Measurements from ENCODE around the gene PLXNA3. TPM values are rescaled to one million over a fixed set of nuclear protein-coding genes. Genes with fewer than 3 reads are reported as not detected.

PLXNA3 gene
- polyA plus RNA-seq, 2 donors = 4.3 to 19.0 TPM

GRCh38 chrX:154472685-154473632 is 14.9 kb downstream of the PLXNA3 start:
- Histone ChIP-seq H3K9me3 (ENCODE audit: control insufficient read depth in 2 of 2, insufficient read depth in 1 of 2, low read depth in 1 of 2, low read length in 1 of 2) (peaks cover 0 to 2% of the 10 kb centered on the region in 2 donors), H3K4me1 (ENCODE audit: control insufficient read depth in 2 of 2, insufficient read depth in 2 of 2, low read length in 1 of 2) (no peaks in the 10 kb centered on the region), H3K27me3 (ENCODE audit: control insufficient read depth in 1 of 2, insufficient read depth in 2 of 2, low read length in 2 of 2) (no peaks in the 10 kb centered on the region), H3K27ac (ENCODE audit: low read depth in 2 of 2, low read length in 1 of 2) (no peak overlapping the region), H3K4me3 (ENCODE audit: low read depth in 1 of 2, low read length in 2 of 2) (no peak overlapping the region), H3K36me3 (ENCODE audit: control insufficient read depth in 2 of 2, insufficient read depth in 2 of 2, low read length in 1 of 2) (peaks cover 0 to 31% of the 10 kb centered on the region in 2 donors)
- WGBS, 2 donors = 71 to 75% methylated on average over 26 to 28 of the region's 28 CpGs

GRCh38 chrX:154473683-154474082 is 15.6 kb downstream of the PLXNA3 start:
- H3K36me3 ChIP-seq (ENCODE audit: control insufficient read depth in 2 of 2, insufficient read depth in 2 of 2, low read length in 1 of 2) = peaks cover 0 to 26% of the 10 kb centered on the region in 2 donors
- no peak overlapping the region for H3K4me3 ChIP-seq (ENCODE audit: low read depth in 1 of 2, low read length in 2 of 2)
- 78 to 82% methylated on average over 7 of the region's 7 CpGs for WGBS, 2 donors
- H3K9me3 ChIP-seq (ENCODE audit: control insufficient read depth in 2 of 2, insufficient read depth in 1 of 2, low read depth in 1 of 2, low read length in 1 of 2) = peaks cover 0 to 2% of the 10 kb centered on the region in 2 donors
- no peaks in the 10 kb centered on the region for H3K4me1 ChIP-seq (ENCODE audit: control insufficient read depth in 2 of 2, insufficient read depth in 2 of 2, low read length in 1 of 2)
- no peaks in the 10 kb centered on the region for H3K27me3 ChIP-seq (ENCODE audit: control insufficient read depth in 1 of 2, insufficient read depth in 2 of 2, low read length in 2 of 2)
- H3K27ac ChIP-seq (ENCODE audit: low read depth in 2 of 2, low read length in 1 of 2) = no peak overlapping the region

- no peaks in the 10 kb centered on the region for H3K27me3 ChIP-seq (ENCODE audit: control insufficient read depth in 1 of 2, insufficient read depth in 2 of 2, low read length in 2 of 2)
- no peak overlapping the region for H3K4me3 ChIP-seq (ENCODE audit: low read depth in 1 of 2, low read length in 2 of 2)
- H3K36me3 ChIP-seq (ENCODE audit: control insufficient read depth in 2 of 2, insufficient read depth in 2 of 2, low read length in 1 of 2) = peaks cover 0 to 2% of the 10 kb centered on the region in 2 donors
- H3K9me3 ChIP-seq (ENCODE audit: control insufficient read depth in 2 of 2, insufficient read depth in 1 of 2, low read depth in 1 of 2, low read length in 1 of 2) = peaks cover 0 to 2% of the 10 kb centered on the region in 2 donors
- H3K27ac ChIP-seq (ENCODE audit: low read depth in 2 of 2, low read length in 1 of 2) = no peak overlapping the region
- H3K4me1 ChIP-seq (ENCODE audit: control insufficient read depth in 2 of 2, insufficient read depth in 2 of 2, low read length in 1 of 2) = no peaks in the 10 kb centered on the region
- WGBS, 2 donors = 77% methylated on average over 8 of the region's 8 CpGs
Measured at GRCh38 chrX:154476821-154477220, 18.7 kb downstream of the PLXNA3 start.

- peaks cover 0 to 2% of the 10 kb centered on the region in 2 donors for H3K9me3 ChIP-seq (ENCODE audit: control insufficient read depth in 2 of 2, insufficient read depth in 1 of 2, low read depth in 1 of 2, low read length in 1 of 2)
- H3K4me3 ChIP-seq (ENCODE audit: low read depth in 1 of 2, low read length in 2 of 2) = peak overlapping the region; percentile 37 to 56
- no peaks in the 10 kb centered on the region for H3K4me1 ChIP-seq (ENCODE audit: control insufficient read depth in 2 of 2, insufficient read depth in 2 of 2, low read length in 1 of 2)
- H3K27ac ChIP-seq (ENCODE audit: low read depth in 2 of 2, low read length in 1 of 2) = peak overlapping the region; percentile 27 to 54
- 54 to 73% methylated on average over 24 of the region's 24 CpGs for whole genome bisulfite sequencing, 2 donors
- no peaks in the 10 kb centered on the region for H3K27me3 ChIP-seq (ENCODE audit: control insufficient read depth in 1 of 2, insufficient read depth in 2 of 2, low read length in 2 of 2)
- peaks cover 0 to 2% of the 10 kb centered on the region in 2 donors for H3K36me3 ChIP-seq (ENCODE audit: control insufficient read depth in 2 of 2, insufficient read depth in 2 of 2, low read length in 1 of 2)
Measured at GRCh38 chrX:154477891-154478477, 19.9 kb downstream of the PLXNA3 start.

GRCh38 chrX:154478728-154479622 is 20.9 kb downstream of the PLXNA3 start, which contains the start of gene LAGE3:
Gene LAGE3, minus strand, starts transcription at chrX:154479281. Its CDS starts 366 bp downstream, at chrX:154478915.
- Histone ChIP-seq H3K36me3 (ENCODE audit: control insufficient read depth in 2 of 2, insufficient read depth in 2 of 2, low read length in 1 of 2) (no peaks in the 10 kb centered on the region), H3K4me1 (ENCODE audit: control insufficient read depth in 2 of 2, insufficient read depth in 2 of 2, low read length in 1 of 2) (no peaks in the 10 kb centered on the region), H3K9me3 (ENCODE audit: control insufficient read depth in 2 of 2, insufficient read depth in 1 of 2, low read depth in 1 of 2, low read length in 1 of 2) (peaks cover 0 to 2% of the 10 kb centered on the region in 2 donors), H3K4me3 (ENCODE audit: low read depth in 1 of 2, low read length in 2 of 2) (peak within 1 kb of the TSS; percentile 37 to 56), H3K27me3 (ENCODE audit: control insufficient read depth in 1 of 2, insufficient read depth in 2 of 2, low read length in 2 of 2) (no peaks in the 10 kb centered on the region), H3K27ac (ENCODE audit: low read depth in 2 of 2, low read length in 1 of 2) (peak within 1 kb of the TSS; percentile 66 to 83)
- 4 to 40% methylated on average over 85 of the region's 85 CpGs for WGBS, 2 donors

- no peaks in the 10 kb centered on the region for H3K27me3 ChIP-seq (ENCODE audit: control insufficient read depth in 1 of 2, insufficient read depth in 2 of 2, low read length in 2 of 2)
- H3K27ac ChIP-seq (ENCODE audit: low read depth in 2 of 2, low read length in 1 of 2) = no peak overlapping the region
- no peak overlapping the region for H3K4me3 ChIP-seq (ENCODE audit: low read depth in 1 of 2, low read length in 2 of 2)
- 94 to 95% methylated on average over 5 of the region's 5 CpGs for WGBS, 2 donors
- peaks cover 5 to 12% of the 10 kb centered on the region in 2 donors for H3K4me1 ChIP-seq (ENCODE audit: control insufficient read depth in 2 of 2, insufficient read depth in 2 of 2, low read length in 1 of 2)
- peaks cover 0 to 2% of the 10 kb centered on the region in 2 donors for H3K9me3 ChIP-seq (ENCODE audit: control insufficient read depth in 2 of 2, insufficient read depth in 1 of 2, low read depth in 1 of 2, low read length in 1 of 2)
- H3K36me3 ChIP-seq (ENCODE audit: control insufficient read depth in 2 of 2, insufficient read depth in 2 of 2, low read length in 1 of 2) = peaks cover 0 to 3% of the 10 kb centered on the region in 2 donors
Measured at GRCh38 chrX:154481195-154481594, 23.1 kb downstream of the PLXNA3 start.

GRCh38 chrX:154481911-154482601 is 24.0 kb downstream of the PLXNA3 start:
- 81 to 82% methylated on average over 14 of the region's 14 CpGs for WGBS, 2 donors
- Histone ChIP-seq H3K4me3 (ENCODE audit: low read depth in 1 of 2, low read length in 2 of 2) (no peak overlapping the region), H3K4me1 (ENCODE audit: control insufficient read depth in 2 of 2, insufficient read depth in 2 of 2, low read length in 1 of 2) (peaks cover 5 to 12% of the 10 kb centered on the region in 2 donors), H3K9me3 (ENCODE audit: control insufficient read depth in 2 of 2, insufficient read depth in 1 of 2, low read depth in 1 of 2, low read length in 1 of 2) (peaks cover 0 to 6% of the 10 kb centered on the region in 2 donors), H3K36me3 (ENCODE audit: control insufficient read depth in 2 of 2, insufficient read depth in 2 of 2, low read length in 1 of 2) (peaks cover 0 to 3% of the 10 kb centered on the region in 2 donors), H3K27ac (ENCODE audit: low read depth in 2 of 2, low read length in 1 of 2) (no peak overlapping the region), H3K27me3 (ENCODE audit: control insufficient read depth in 1 of 2, insufficient read depth in 2 of 2, low read length in 2 of 2) (no peaks in the 10 kb centered on the region)

- no peak overlapping the region for H3K4me3 ChIP-seq (ENCODE audit: low read depth in 1 of 2, low read length in 2 of 2)
- peaks cover 0 to 3% of the 10 kb centered on the region in 2 donors for H3K36me3 ChIP-seq (ENCODE audit: control insufficient read depth in 2 of 2, insufficient read depth in 2 of 2, low read length in 1 of 2)
- H3K9me3 ChIP-seq (ENCODE audit: control insufficient read depth in 2 of 2, insufficient read depth in 1 of 2, low read depth in 1 of 2, low read length in 1 of 2) = peaks cover 0 to 6% of the 10 kb centered on the region in 2 donors
- WGBS, 2 donors = 60 to 65% methylated on average over 7 of the region's 7 CpGs
- no peaks in the 10 kb centered on the region for H3K27me3 ChIP-seq (ENCODE audit: control insufficient read depth in 1 of 2, insufficient read depth in 2 of 2, low read length in 2 of 2)
- peaks cover 5 to 12% of the 10 kb centered on the region in 2 donors for H3K4me1 ChIP-seq (ENCODE audit: control insufficient read depth in 2 of 2, insufficient read depth in 2 of 2, low read length in 1 of 2)
- H3K27ac ChIP-seq (ENCODE audit: low read depth in 2 of 2, low read length in 1 of 2) = no peak overlapping the region
Measured at GRCh38 chrX:154482786-154483185, 24.7 kb downstream of the PLXNA3 start.
